Aorta (tissue), 5 donors: ENCODE measurements around the gene SLC15A2. TPM values are rescaled to one million over a fixed set of nuclear protein-coding genes. Genes with fewer than 3 reads are reported as not detected.
"Not testable (repeated sequence)": the region's sequence is repeated elsewhere in the genome, so short reads cannot be mapped to it uniquely, and the experiment has no call there.

Source experiments
- ATAC-seq: fragments of 200-7000 bp; cut with Tn5 transposase; one replicate; pipeline ENCODE4 v1.9.1; 2022; ENCODE audit warnings: moderate library complexity; ENCODE audit not compliant: low FRiP score
- DNase-seq, 2 donors: peaks; one replicate each; pipeline ENCODE4 v3.0.0-alpha.2; 2020
- H3K27ac ChIP-seq, 2 donors: one replicate each; pipeline ENCODE4 v1.5.1; 2013; ENCODE audit warnings: low read length in 2 of 2, mild to moderate bottlenecking in 2 of 2, moderate library complexity in 2 of 2, control low read depth in 1 of 2, inconsistent platforms in 1 of 2, low read depth in 1 of 2
- H3K27me3 ChIP-seq, 2 donors: one replicate each; pipeline ENCODE4 v1.6.1; 2013; ENCODE audit warnings: control low read depth in 1 of 2, low read length in 1 of 2, mild to moderate bottlenecking in 1 of 2, moderate library complexity in 1 of 2; ENCODE audit not compliant: insufficient read depth in 2 of 2, control insufficient read depth in 1 of 2
- H3K36me3 ChIP-seq, 2 donors: one replicate each; pipeline ENCODE4 v1.6.1; 2013; ENCODE audit warnings: control low read depth in 1 of 2, low read length in 1 of 2, mild to moderate bottlenecking in 1 of 2; ENCODE audit not compliant: insufficient read depth in 2 of 2, control insufficient read depth in 1 of 2
- H3K4me1 ChIP-seq, 2 donors: one replicate each; pipeline ENCODE4 v1.6.1; 2013; ENCODE audit warnings: low read length in 2 of 2, control low read depth in 1 of 2, mild to moderate bottlenecking in 1 of 2, moderate library complexity in 1 of 2; ENCODE audit not compliant: insufficient read depth in 2 of 2, control insufficient read depth in 1 of 2
- H3K4me3 ChIP-seq, 2 donors: one replicate each; pipeline ENCODE4 v1.5.1; 2013; ENCODE audit warnings: low read length in 2 of 2, control low read depth in 1 of 2, mild to moderate bottlenecking in 1 of 2
- H3K9me3 ChIP-seq: one replicate; pipeline ENCODE4 v1.6.1; 2013; ENCODE audit warnings: mild to moderate bottlenecking, low read length; ENCODE audit not compliant: control insufficient read depth
- WGBS, 2 donors: extraction: QIAGEN DNeasy Blood & Tissue Kit; methylation state at CpG; one replicate each; pipeline ENCODE4 v1.1.7; 2013; 5-methylcytosine and 5-hydroxymethylcytosine counted together
- intact Hi-C, 2 donors: fragments of 100-400 bp; cut with DNase I; formaldehyde crosslinking; loops; one replicate each; pipeline versions ENCODE4 v1.14.2 to v1.15.0; 2022
- long read RNA-seq, 2 donors: library from polyadenylated mRNA; unstranded; transcript quantifications; one replicate each; pipeline ENCODE4 v2.0.0, GENCODE V29; 2020 to 2021
- polyA plus RNA-seq, 2 donors: library from polyadenylated mRNA; stranded (reverse); fragments of 200-250 nt; gene quantifications; one replicate each; pipeline ENCODE4 v1.2.3, GENCODE V29; 2013
- total RNA-seq, 2 donors: library from RNA; stranded (reverse); fragmentation: NEBNext Ultra II Directional; extraction: Animal tissue kit (Norgen Biotek cat#: 25700); gene quantifications; one replicate each; pipeline ENCODE4 v1.2.1, GENCODE V29; 2021
- donor health status: healthy with polysubstance abuse.
- donor health status: Bipolar disorder and iron deficiency.
- donor health status: DM: no; HTN: no; CAD: no.
- donor health status: DM: no; HTN: no; CAD: no.
- donor health status: DM: yes; HTN: yes; CAD: no.

Gene SLC15A2
- 1 to 10 TPM; 1.4 to 5.5 TPM for total RNA-seq
- polyA plus RNA-seq = under 1 TPM; 0.25 to 0.26 TPM
- long read RNA-seq, donor 1 = 0 reads
- long read RNA-seq, donor 2 = 0 reads

- Histone ChIP-seq H3K36me3 (no peaks in the 10 kb centered on the region), H3K27ac (no peak within 1 kb of the TSS), H3K27me3 (no peaks in the 10 kb centered on the region), H3K9me3 (no peaks in the 10 kb centered on the region), H3K4me1 (peaks cover 0 to 5% of the 10 kb centered on the region in 2 donors), H3K4me3 (no peak within 1 kb of the TSS)
- ATAC-seq = peak; percentile 57
- WGBS, 2 donors = 2 to 4% methylated on average over 3 of the region's 3 CpGs
- intact Hi-C loops = no loop called here
- DNase-seq = no peak
Measured at GRCh38 chr3:121894301-121894990, at the start of gene SLC15A2. SLC15A2 (plus strand) TSS chr3:121894401; CDS start chr3:121894477, 76 bp downstream.

- no peak overlapping the region for H3K27ac ChIP-seq
- H3K9me3 ChIP-seq = no peaks in the 10 kb centered on the region
- 96 to 98% methylated on average over 7 of the region's 7 CpGs for WGBS, 2 donors
- ATAC-seq (no peak), DNase-seq (no peak)
- H3K36me3 ChIP-seq = no peaks in the 10 kb centered on the region
- intact Hi-C loops = no loop called here
- H3K4me1 ChIP-seq = no peaks in the 10 kb centered on the region
- H3K4me3 ChIP-seq = no peak overlapping the region
- H3K27me3 ChIP-seq = no peaks in the 10 kb centered on the region
Measured at GRCh38 chr3:121844892-121845291, 49.3 kb upstream of the SLC15A2 start.

GRCh38 chr3:121852256-121852655 lies 41.9 kb upstream of the SLC15A2 start:
- DNase-seq (no peak), ATAC-seq (no peak)
- Histone ChIP-seq H3K27me3 (no peaks in the 10 kb centered on the region), H3K9me3 (no peaks in the 10 kb centered on the region), H3K27ac (no peak overlapping the region), H3K4me1 (no peaks in the 10 kb centered on the region), H3K36me3 (no peaks in the 10 kb centered on the region), H3K4me3 (no peak overlapping the region)
- intact Hi-C loops = no loop called here
- WGBS, 2 donors = 84 to 88% methylated on average over 2 of the region's 2 CpGs

- no peaks in the 10 kb centered on the region for H3K27me3 ChIP-seq
Measured at GRCh38 chr3:121855555-121855954, 38.6 kb upstream of the SLC15A2 start.

GRCh38 chr3:121857778-121858177 lies 36.4 kb upstream of the SLC15A2 start:
- H3K4me1 ChIP-seq, DNase-seq, H3K9me3 ChIP-seq, H3K27ac ChIP-seq, H3K4me3 ChIP-seq, ATAC-seq, H3K27me3 ChIP-seq, intact Hi-C loops, H3K36me3 ChIP-seq: not testable (repeated sequence)
- 91 to 97% methylated on average over 3 to 4 of the region's 5 CpGs for WGBS, 2 donors

More at GRCh38 chr3:121855555-121855954, 38.6 kb upstream of the SLC15A2 start:
- Histone ChIP-seq H3K4me3 (no peak overlapping the region), H3K4me1 (no peaks in the 10 kb centered on the region), H3K27ac (no peak overlapping the region), H3K9me3 (no peaks in the 10 kb centered on the region), H3K36me3 (no peaks in the 10 kb centered on the region)
- 34 to 39% methylated on average over 5 of the region's 5 CpGs for WGBS, 2 donors
- DNase-seq (no peak), ATAC-seq (no peak)
- intact Hi-C loops = no loop called here

GRCh38 chr3:121863247-121863646 lies 31.0 kb upstream of the SLC15A2 start:
- ATAC-seq, H3K9me3 ChIP-seq, intact Hi-C loops, H3K27me3 ChIP-seq, DNase-seq, H3K4me3 ChIP-seq, H3K4me1 ChIP-seq, H3K36me3 ChIP-seq, H3K27ac ChIP-seq: not testable (repeated sequence)
- WGBS, 2 donors = 95 to 96% methylated on average over 9 of the region's 9 CpGs

GRCh38 chr3:121863801-121864200 lies 30.4 kb upstream of the SLC15A2 start:
- intact Hi-C loops = no loop called here
- no peak for ATAC-seq
- Histone ChIP-seq H3K4me1 (no peaks in the 10 kb centered on the region), H3K4me3 (no peak overlapping the region), H3K27me3 (no peaks in the 10 kb centered on the region), H3K9me3 (no peaks in the 10 kb centered on the region), H3K36me3 (no peaks in the 10 kb centered on the region), H3K27ac (no peak overlapping the region)
- no peak for DNase-seq

GRCh38 chr3:121869736-121870135 lies 24.5 kb upstream of the SLC15A2 start:
- Histone ChIP-seq H3K4me3 (no peak overlapping the region), H3K27ac (no peak overlapping the region), H3K9me3 (no peaks in the 10 kb centered on the region), H3K4me1 (no peaks in the 10 kb centered on the region), H3K36me3 (no peaks in the 10 kb centered on the region), H3K27me3 (no peaks in the 10 kb centered on the region)
- no peak for ATAC-seq
- WGBS, 2 donors = 88 to 89% methylated on average over 2 of the region's 2 CpGs
- no peak for DNase-seq
- intact Hi-C loops = no loop called here

GRCh38 chr3:121870717-121871116 lies 23.5 kb upstream of the SLC15A2 start:
- H3K27me3 ChIP-seq = no peaks in the 10 kb centered on the region
- ATAC-seq = no peak

More at GRCh38 chr3:121870717-121871116, 23.5 kb upstream of the SLC15A2 start:
- H3K9me3 ChIP-seq = no peaks in the 10 kb centered on the region
- intact Hi-C loops = no loop called here
- H3K4me1 ChIP-seq = no peaks in the 10 kb centered on the region
- no peak overlapping the region for H3K4me3 ChIP-seq
- no peak overlapping the region for H3K27ac ChIP-seq
- DNase-seq = no peak
- no peaks in the 10 kb centered on the region for H3K36me3 ChIP-seq
